A673 (cell line): ENCODE results near the gene NUDT21.

ENCODE experiments used
- EZH2 ChIP-seq: fragments of 200-600 bp; sonication (generic); IDR thresholded peaks from 2 replicates; pipeline ENCODE4 v1.6.1; 2017; ENCODE audit warnings: borderline replicate concordance, low read depth, mild to moderate bottlenecking, mixed read lengths, antibody characterized with exemption, low read length; ENCODE audit not compliant: poor library complexity, severe bottlenecking
- TF ChIP-seq, protein P1 (sequence below): fragments of 300-800, 200-600 bp; sonication (generic); conservative IDR thresholded peaks from 2 replicates; pipeline ENCODE4 v1.5.1; 2017; ENCODE audit warnings: low read depth, mild to moderate bottlenecking, antibody characterized with exemption, low read length, moderate library complexity, mixed read lengths

DNA sequence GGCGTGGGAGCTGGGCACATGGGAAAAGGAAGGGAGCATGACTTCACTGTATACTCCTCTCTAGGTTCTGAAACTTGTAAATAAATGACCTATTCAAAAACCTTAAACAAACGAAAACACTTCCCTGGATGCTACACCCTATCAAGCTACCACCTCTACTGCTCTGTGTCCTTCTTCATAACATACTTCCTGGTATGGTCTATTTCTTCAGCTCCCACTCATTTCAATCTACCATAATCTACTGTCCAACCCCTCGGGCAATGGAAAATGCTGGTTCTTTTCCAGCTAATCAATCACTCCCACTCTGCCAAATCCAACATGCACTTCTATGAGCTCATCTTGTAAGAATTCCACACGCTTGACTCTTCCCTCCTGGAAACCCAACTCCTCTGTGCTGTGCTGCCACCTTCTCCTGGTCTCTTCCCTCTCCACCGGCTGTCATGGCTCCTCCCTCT is 68.2 kb downstream of the NUDT21 start:
- no peak for TF ChIP-seq EZH2
- TF ChIP-seq, protein P1, sequence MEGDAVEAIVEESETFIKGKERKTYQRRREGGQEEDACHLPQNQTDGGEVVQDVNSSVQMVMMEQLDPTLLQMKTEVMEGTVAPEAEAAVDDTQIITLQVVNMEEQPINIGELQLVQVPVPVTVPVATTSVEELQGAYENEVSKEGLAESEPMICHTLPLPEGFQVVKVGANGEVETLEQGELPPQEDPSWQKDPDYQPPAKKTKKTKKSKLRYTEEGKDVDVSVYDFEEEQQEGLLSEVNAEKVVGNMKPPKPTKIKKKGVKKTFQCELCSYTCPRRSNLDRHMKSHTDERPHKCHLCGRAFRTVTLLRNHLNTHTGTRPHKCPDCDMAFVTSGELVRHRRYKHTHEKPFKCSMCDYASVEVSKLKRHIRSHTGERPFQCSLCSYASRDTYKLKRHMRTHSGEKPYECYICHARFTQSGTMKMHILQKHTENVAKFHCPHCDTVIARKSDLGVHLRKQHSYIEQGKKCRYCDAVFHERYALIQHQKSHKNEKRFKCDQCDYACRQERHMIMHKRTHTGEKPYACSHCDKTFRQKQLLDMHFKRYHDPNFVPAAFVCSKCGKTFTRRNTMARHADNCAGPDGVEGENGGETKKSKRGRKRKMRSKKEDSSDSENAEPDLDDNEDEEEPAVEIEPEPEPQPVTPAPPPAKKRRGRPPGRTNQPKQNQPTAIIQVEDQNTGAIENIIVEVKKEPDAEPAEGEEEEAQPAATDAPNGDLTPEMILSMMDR: no peak
